Gastroesophageal sphincter (tissue), 3 donors: ENCODE data around the gene KMT2C.
"Not testable (repeated sequence)": the region's sequence is repeated elsewhere in the genome, so short reads cannot be mapped to it uniquely, and the experiment has no call there.

Experiments used
- EP300 ChIP-seq: sonication (generic); formaldehyde crosslinking; IDR thresholded peaks from one replicate; pipeline ENCODE4 v1.6.1; 2017; ENCODE audit warnings: antibody characterized with exemption, mild to moderate bottlenecking
- POLR2A ChIP-seq, 2 donors: fragments of 450-650 bp; IDR thresholded peaks; one replicate each; pipeline ENCODE4 v1.6.1; 2017; ENCODE audit warnings: antibody characterized with exemption in 2 of 2, mild to moderate bottlenecking in 2 of 2, moderate library complexity in 1 of 2
- POLR2AphosphoS5 ChIP-seq: sonication (generic); formaldehyde crosslinking; IDR thresholded peaks from one replicate; pipeline ENCODE4 v1.6.1; 2017; ENCODE audit warnings: antibody characterized with exemption
- TF ChIP-seq, protein P1 (sequence below), 4 experiments: fragments of 200-600 bp in 2 of 4; fragments of 450-650 bp in 2 of 4; sonication (generic) in 1 of 4; IDR thresholded peaks; one replicate each; pipeline ENCODE4 v1.5.1; 2017 to 2019; ENCODE audit warnings: antibody characterized with exemption in 4 of 4, mild to moderate bottlenecking in 2 of 4, moderate library complexity in 2 of 4

DNA sequence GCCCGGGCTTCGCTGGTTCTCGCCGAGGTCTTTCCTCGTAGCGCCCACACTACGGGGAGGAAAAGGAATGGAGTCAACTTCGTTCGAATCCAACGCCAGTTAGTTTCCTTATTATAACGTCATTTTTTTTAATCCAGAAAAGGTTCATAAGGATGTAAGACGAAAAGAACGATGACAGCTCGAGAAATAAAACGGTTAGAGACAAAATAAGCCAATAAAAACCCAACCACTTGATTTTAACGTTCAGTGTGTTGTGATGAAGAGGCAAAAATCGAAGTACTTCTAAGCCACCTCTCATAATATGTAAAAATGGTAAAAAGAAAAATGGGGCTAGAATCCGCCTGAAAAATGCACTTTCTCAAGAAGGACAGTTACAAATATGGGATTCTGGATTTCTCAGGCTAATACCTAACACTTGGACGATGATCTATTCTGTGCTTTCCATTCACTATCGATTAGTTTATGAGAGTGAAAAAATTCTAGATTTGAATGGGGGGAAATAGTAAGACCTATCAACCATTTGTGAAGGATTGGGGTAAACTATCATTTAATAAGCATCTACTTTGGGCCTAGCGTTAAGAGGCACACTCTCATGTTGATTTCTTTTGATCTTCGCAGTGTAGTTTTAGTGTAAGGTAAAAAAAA, 1.2 kb upstream of the KMT2C start:
- TF ChIP-seq EP300, POLR2AphosphoS5: not testable (repeated sequence)
- TF ChIP-seq, protein P1, sequence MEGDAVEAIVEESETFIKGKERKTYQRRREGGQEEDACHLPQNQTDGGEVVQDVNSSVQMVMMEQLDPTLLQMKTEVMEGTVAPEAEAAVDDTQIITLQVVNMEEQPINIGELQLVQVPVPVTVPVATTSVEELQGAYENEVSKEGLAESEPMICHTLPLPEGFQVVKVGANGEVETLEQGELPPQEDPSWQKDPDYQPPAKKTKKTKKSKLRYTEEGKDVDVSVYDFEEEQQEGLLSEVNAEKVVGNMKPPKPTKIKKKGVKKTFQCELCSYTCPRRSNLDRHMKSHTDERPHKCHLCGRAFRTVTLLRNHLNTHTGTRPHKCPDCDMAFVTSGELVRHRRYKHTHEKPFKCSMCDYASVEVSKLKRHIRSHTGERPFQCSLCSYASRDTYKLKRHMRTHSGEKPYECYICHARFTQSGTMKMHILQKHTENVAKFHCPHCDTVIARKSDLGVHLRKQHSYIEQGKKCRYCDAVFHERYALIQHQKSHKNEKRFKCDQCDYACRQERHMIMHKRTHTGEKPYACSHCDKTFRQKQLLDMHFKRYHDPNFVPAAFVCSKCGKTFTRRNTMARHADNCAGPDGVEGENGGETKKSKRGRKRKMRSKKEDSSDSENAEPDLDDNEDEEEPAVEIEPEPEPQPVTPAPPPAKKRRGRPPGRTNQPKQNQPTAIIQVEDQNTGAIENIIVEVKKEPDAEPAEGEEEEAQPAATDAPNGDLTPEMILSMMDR (IDR thresholded peaks at IDR 0.05), result not testable (repeated sequence)
- peak in 1 of 2 donors; percentile 7 for TF ChIP-seq POLR2A (IDR thresholded peaks at IDR 0.05)
